Lower leg skin (tissue), 3 donors: ENCODE data around the gene GNG7.

Source experiments
- POLR2A ChIP-seq, 2 donors: fragments of 450-650 bp; IDR thresholded peaks; one replicate each; pipeline ENCODE4 v1.6.1; 2016 to 2017; ENCODE audit warnings: antibody characterized with exemption in 2 of 2, mild to moderate bottlenecking in 1 of 2, moderate library complexity in 1 of 2
- TF ChIP-seq, protein P1 (sequence below), 3 donors: fragments of 450-650 bp; IDR thresholded peaks; one replicate each; pipeline ENCODE4 v1.5.1; 2016; ENCODE audit warnings: antibody characterized with exemption in 3 of 3, mild to moderate bottlenecking in 3 of 3, moderate library complexity in 2 of 3

DNA sequence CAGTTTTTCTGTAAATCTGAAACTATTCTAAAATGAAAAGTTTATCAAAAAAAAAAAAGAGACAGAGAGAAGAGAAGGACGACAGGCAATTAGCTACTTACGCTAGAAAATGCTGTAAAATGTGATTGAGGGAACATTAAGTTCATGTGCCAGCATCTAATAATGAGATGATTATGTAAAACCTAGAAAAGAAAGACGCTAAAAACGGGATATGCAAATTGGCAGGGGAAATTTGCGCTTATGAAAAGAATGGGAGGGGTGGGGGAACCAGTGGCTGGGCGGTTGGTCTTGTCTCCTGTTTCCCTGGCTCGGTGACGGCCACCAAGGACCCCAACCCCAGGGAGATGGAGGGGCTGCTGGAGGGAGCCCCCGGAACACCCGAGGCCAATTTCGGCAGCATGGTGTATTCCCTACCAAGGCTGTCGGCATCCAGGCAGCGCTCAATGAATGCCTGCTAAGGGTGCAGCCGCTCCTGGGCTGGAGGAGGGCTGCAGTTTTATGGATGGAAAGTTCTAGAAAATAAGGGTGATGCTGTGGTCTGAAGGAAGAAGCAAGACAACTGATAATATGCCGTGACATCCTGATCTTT is 34.2 kb downstream of the GNG7 start:
- TF ChIP-seq, protein P1, sequence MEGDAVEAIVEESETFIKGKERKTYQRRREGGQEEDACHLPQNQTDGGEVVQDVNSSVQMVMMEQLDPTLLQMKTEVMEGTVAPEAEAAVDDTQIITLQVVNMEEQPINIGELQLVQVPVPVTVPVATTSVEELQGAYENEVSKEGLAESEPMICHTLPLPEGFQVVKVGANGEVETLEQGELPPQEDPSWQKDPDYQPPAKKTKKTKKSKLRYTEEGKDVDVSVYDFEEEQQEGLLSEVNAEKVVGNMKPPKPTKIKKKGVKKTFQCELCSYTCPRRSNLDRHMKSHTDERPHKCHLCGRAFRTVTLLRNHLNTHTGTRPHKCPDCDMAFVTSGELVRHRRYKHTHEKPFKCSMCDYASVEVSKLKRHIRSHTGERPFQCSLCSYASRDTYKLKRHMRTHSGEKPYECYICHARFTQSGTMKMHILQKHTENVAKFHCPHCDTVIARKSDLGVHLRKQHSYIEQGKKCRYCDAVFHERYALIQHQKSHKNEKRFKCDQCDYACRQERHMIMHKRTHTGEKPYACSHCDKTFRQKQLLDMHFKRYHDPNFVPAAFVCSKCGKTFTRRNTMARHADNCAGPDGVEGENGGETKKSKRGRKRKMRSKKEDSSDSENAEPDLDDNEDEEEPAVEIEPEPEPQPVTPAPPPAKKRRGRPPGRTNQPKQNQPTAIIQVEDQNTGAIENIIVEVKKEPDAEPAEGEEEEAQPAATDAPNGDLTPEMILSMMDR (IDR thresholded peaks at IDR 0.05), result no peak
- TF ChIP-seq POLR2A (IDR thresholded peaks at IDR 0.05), result no peak
